K562 (cell line): ENCODE data around the gene RAB43. TPM values are rescaled to one million over a fixed set of nuclear protein-coding genes. Genes with fewer than 3 reads are reported as not detected.

Experiments
- ATAC-seq: fragments of 200-7000 bp; cut with Tn5 transposase; 3 replicates; pipeline ENCODE4 v1.9.1; 2020; ENCODE audit warnings: moderate library complexity
- BruUV-seq: library from RNA; stranded (reverse); fragments of 400-500 nt; replicated peaks from 2 replicates; lab custom pipeline; 2021; lab: Mats Ljungman, UMichigan
- CTCF ChIA-PET: fragments of 300-600 bp; formaldehyde crosslinking; extraction: SDS; loops from one replicate; lab custom pipeline; 2021; ENCODE audit warnings: low intra/inter-chr PET ratio; lab: Yijun Ruan, JAX
- POLR2A ChIA-PET: fragments of 300-600, 350-650 bp; sonication (Branson Sonifier 250); formaldehyde crosslinking; extraction: SDS; loops from one replicate; lab custom pipeline; 2021; ENCODE audit warnings: antibody characterized with exemption, inconsistent platforms; lab: Yijun Ruan, JAX
- DNase-seq, 4 experiments: peaks; one replicate each; pipeline versions ENCODE4 v3.0.0 to v3.0.0-alpha.2; 2011 to 2018; ENCODE audit warnings: low spot score in 3 of 4, mixed read lengths in 3 of 4; ENCODE audit errors: extremely low read depth in 1 of 4
- FAIRE-seq: peaks from 2 replicates; lab custom pipeline; 2011; peaks lifted over from hg19 to GRCh38; lab: Jason Lieb, UNC
- H2AFZ ChIP-seq: 2 replicates; pipeline ENCODE4 v1.6.0; 2011; ENCODE audit warnings: low read depth, low read length, control low read depth, inconsistent platforms
- H3K27ac ChIP-seq: fragments of 200-600 bp; 3 replicates; pipeline ENCODE4 v1.8.0; 2011; ENCODE audit warnings: low read depth, mild to moderate bottlenecking, control low read depth, inconsistent platforms, low read length, moderate library complexity, mixed read lengths; ENCODE audit errors: extremely low read depth
- H3K27me3 ChIP-seq, 2 experiments: fragments of 300-600 bp in 1 of 2; 2 replicates in 1 of 2; 3 replicates in 1 of 2; pipeline versions ENCODE4 v1.6.0 to v1.8.0; 2011; ENCODE audit warnings: inconsistent platforms in 2 of 2, low read length in 2 of 2, mild to moderate bottlenecking in 1 of 2, mixed read lengths in 1 of 2, moderate library complexity in 1 of 2; ENCODE audit not compliant: control insufficient read depth in 2 of 2, insufficient read depth in 2 of 2
- H3K36me3 ChIP-seq: fragments of 300-600 bp; 3 replicates; pipeline ENCODE4 v1.8.0; 2011; ENCODE audit warnings: mild to moderate bottlenecking, low read length, inconsistent platforms; ENCODE audit not compliant: control insufficient read depth, insufficient read depth
- H3K4me1 ChIP-seq, 2 experiments: fragments of 200-600 bp in 1 of 2; replicated peaks in 1 of 2; 2 replicates in 1 of 2; 3 replicates in 1 of 2; pipeline versions ENCODE4 v1.5.1 to v1.8.0; 2011; ENCODE audit warnings: inconsistent platforms in 2 of 2, low read length in 2 of 2, mild to moderate bottlenecking in 1 of 2, mixed read lengths in 1 of 2, moderate library complexity in 1 of 2; ENCODE audit not compliant: control insufficient read depth in 2 of 2, insufficient read depth in 2 of 2
- H3K4me2 ChIP-seq: 2 replicates; pipeline ENCODE4 v1.6.1; 2011; ENCODE audit warnings: low read length, control low read depth, inconsistent platforms, mixed read lengths; ENCODE audit not compliant: insufficient read depth
- H3K4me3 ChIP-seq: fragments of 200-600 bp; sonication (generic), shearing (Covaris generic); 2 replicates; pipeline ENCODE4 v1.5.1; 2016; ENCODE audit warnings: control low read depth, inconsistent platforms
- H3K79me2 ChIP-seq: fragments of 200-600 bp; 3 replicates; pipeline ENCODE4 v1.8.0; 2011; ENCODE audit warnings: low read length, inconsistent platforms; ENCODE audit not compliant: control insufficient read depth, insufficient read depth
- H3K9ac ChIP-seq, 2 experiments: 2 replicates each; pipeline versions ENCODE4 v1.6.0 to v1.6.1; 2011; ENCODE audit warnings: low read depth in 2 of 2, low read length in 2 of 2, control low read depth in 1 of 2, inconsistent platforms in 1 of 2, mild to moderate bottlenecking in 1 of 2, mixed read lengths in 1 of 2; ENCODE audit not compliant: insufficient read depth in 1 of 2
- H3K9me1 ChIP-seq: one replicate; pipeline ENCODE4 v1.6.0; 2011; ENCODE audit warnings: inconsistent platforms, mild to moderate bottlenecking, low read length, moderate library complexity; ENCODE audit not compliant: control insufficient read depth, insufficient read depth
- H3K9me3 ChIP-seq: replicated peaks from 2 replicates; pipeline ENCODE4 v1.5.1; 2011; ENCODE audit warnings: low read depth, low read length, inconsistent platforms; ENCODE audit not compliant: control insufficient read depth, insufficient read depth
- H4K20me1 ChIP-seq: replicated peaks from 2 replicates; pipeline ENCODE4 v1.6.1; 2011; ENCODE audit warnings: low read length, inconsistent platforms, mixed read lengths; ENCODE audit not compliant: control insufficient read depth, insufficient read depth
- IRF2 ChIP-seq: sonication (generic); formaldehyde crosslinking; IDR thresholded peaks from 2 replicates; pipeline ENCODE4 v1.8.1; 2022; ENCODE audit warnings: mild to moderate bottlenecking, missing genetic modification reagents
- NEUROD1 ChIP-seq: fragments of 150-350 bp; IDR thresholded peaks from 2 replicates; pipeline ENCODE4 v1.6.1; 2014; ENCODE audit warnings: borderline replicate concordance, low read length, low read depth; ENCODE audit not compliant: partially characterized antibody
- OTX1 ChIP-seq: fragments of 450-650 bp; formaldehyde crosslinking; IDR thresholded peaks from 2 replicates; pipeline ENCODE4 v1.4.0; 2022; ENCODE audit warnings: mild to moderate bottlenecking
- WGBS: fragments of 100-300 bp; shearing (Covaris generic); methylation state at CpG from one replicate; pipeline ENCODE4 v1.1.6; 2016; ENCODE audit warnings: low coverage, mixed read lengths; ENCODE audit not compliant: insufficient coverage; ENCODE audit errors: missing lambda C conversion rate; 5-methylcytosine and 5-hydroxymethylcytosine counted together
- in situ Hi-C: fragments of 300-500 bp; cut with MboI; formaldehyde crosslinking; loops from 4 replicates; pipeline ENCODE4 v1.15.0; 2018; ENCODE audit warnings: inconsistent platforms, mixed read lengths
- intact Hi-C: fragments of 100-400 bp; cut with micrococcal nuclease; formaldehyde crosslinking; loops from 2 replicates; pipeline ENCODE4 v1.14.2; 2022
- polyA plus RNA-seq, 8 experiments: library from polyadenylated mRNA; depleted of rRNA in 4 of 8; stranded (reverse) in 5 of 8; unstranded in 3 of 8; fragments of >200 nt; fragmentation: Nextera tagmentation in 2 of 8; fragmentation: Illumina TruSeq in 1 of 8; extraction: Ambion mirVana in 2 of 8; extraction: Trizol in 1 of 8; gene quantifications; 2 replicates each; pipeline versions ENCODE4 v1.2.1 to v1.2.3, GENCODE V29; 2011 to 2014; ENCODE audit warnings: inconsistent platforms in 1 of 8, missing spikeins in 1 of 8
- total RNA-seq, 7 experiments: library from RNA; depleted of rRNA in 6 of 7; stranded (reverse); fragments of >200 nt in 6 of 7; fragmentation: Illumina TruSeq in 2 of 7; extraction: Trizol in 2 of 7; gene quantifications; 2 replicates each; pipeline versions ENCODE4 v1.2.1 to v1.2.3, GENCODE V29; 2011 to 2021; ENCODE audit warnings: low replicate concordance in 1 of 7
- TF ChIP-seq, protein P1 (sequence below): fragments of 250-450 bp; sonication (Bioruptor Pico); IDR thresholded peaks from 2 replicates; pipeline ENCODE4 v1.9.0; 2021; ENCODE audit warnings: mild to moderate bottlenecking
- TF ChIP-seq, protein P2 (sequence below): sonication (generic); formaldehyde crosslinking; IDR thresholded peaks from 2 replicates; pipeline ENCODE4 v1.8.0; 2022; ENCODE audit warnings: mild to moderate bottlenecking, missing genetic modification reagents, borderline replicate concordance
- TF ChIP-seq, protein P3 (sequence below): fragments of 450-650 bp; IDR thresholded peaks from 2 replicates; pipeline ENCODE4 v1.6.1; 2016; ENCODE audit warnings: low read depth, mild to moderate bottlenecking, moderate library complexity

RAB43 gene
- total and polyA plus RNA-seq, 9 of the 15 experiments (the other 6 are each of a cell fraction or from before 2014, with no cell fraction given): 0.04 to 6.8 (median 1.7) TPM; not detected in 2

DNA sequence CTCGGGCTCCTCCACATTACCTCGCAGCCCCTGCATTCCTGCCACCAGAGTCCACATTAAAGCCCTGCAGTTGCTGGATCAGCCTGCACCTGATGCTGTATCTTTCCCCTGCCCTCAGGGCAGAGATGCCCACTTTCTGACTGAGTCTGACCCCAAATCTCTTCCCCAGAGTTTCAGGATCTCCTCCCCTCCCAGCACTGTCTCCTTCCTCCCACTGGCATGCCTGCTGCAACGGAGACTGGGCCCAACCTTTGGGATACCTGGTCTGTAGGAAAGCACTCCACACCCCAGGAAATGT lies 81.6 kb downstream of the RAB43 start:
- Histone ChIP-seq H2AFZ (no peak overlapping the region), H3K4me3 (no peak overlapping the region), H3K79me2 (no peaks in the 10 kb centered on the region), H4K20me1 (no peaks in the 10 kb centered on the region), H3K9me3 (no peaks in the 10 kb centered on the region; the same call in 1 of the 2 replicates), H3K27me3 (peaks cover 0 to 9% of the 10 kb centered on the region in 2 experiments; a peak in 2 of 5 replicates), H3K9ac (no peak overlapping the region), H3K9me1 (no peaks in the 10 kb centered on the region), H3K4me2 (no peak overlapping the region), H3K36me3 (no peaks in the 10 kb centered on the region), H3K4me1 (peaks cover 0 to 10% of the 10 kb centered on the region in 2 experiments; a peak in 2 of 5 replicates), H3K27ac (no peak overlapping the region)
- WGBS: 5% methylated on average over 3 of the region's 3 CpGs
- FAIRE-seq: no peak
- POLR2A ChIA-PET: no interaction called here
- CTCF ChIA-PET: no interaction called here
- in situ Hi-C loops (no loop called here), intact Hi-C loops (no loop called here)
- DNase-seq: no peak
- TF ChIP-seq, protein P1, sequence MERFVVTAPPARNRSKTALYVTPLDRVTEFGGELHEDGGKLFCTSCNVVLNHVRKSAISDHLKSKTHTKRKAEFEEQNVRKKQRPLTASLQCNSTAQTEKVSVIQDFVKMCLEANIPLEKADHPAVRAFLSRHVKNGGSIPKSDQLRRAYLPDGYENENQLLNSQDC: no peak
- TF ChIP-seq OTX1 (no peak), IRF2 (CRISPR knock-in tag) (no peak), NEUROD1 (no peak)
- TF ChIP-seq, protein P2, sequence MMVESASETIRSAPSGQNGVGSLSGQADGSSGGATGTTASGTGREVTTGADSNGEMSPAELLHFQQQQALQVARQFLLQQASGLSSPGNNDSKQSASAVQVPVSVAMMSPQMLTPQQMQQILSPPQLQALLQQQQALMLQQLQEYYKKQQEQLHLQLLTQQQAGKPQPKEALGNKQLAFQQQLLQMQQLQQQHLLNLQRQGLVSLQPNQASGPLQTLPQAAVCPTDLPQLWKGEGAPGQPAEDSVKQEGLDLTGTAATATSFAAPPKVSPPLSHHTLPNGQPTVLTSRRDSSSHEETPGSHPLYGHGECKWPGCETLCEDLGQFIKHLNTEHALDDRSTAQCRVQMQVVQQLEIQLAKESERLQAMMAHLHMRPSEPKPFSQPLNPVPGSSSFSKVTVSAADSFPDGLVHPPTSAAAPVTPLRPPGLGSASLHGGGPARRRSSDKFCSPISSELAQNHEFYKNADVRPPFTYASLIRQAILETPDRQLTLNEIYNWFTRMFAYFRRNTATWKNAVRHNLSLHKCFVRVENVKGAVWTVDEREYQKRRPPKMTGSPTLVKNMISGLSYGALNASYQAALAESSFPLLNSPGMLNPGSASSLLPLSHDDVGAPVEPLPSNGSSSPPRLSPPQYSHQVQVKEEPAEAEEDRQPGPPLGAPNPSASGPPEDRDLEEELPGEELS (CRISPR knock-in tag): no peak
- TF ChIP-seq, protein P3, sequence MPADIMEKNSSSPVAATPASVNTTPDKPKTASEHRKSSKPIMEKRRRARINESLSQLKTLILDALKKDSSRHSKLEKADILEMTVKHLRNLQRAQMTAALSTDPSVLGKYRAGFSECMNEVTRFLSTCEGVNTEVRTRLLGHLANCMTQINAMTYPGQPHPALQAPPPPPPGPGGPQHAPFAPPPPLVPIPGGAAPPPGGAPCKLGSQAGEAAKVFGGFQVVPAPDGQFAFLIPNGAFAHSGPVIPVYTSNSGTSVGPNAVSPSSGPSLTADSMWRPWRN: no peak
- BruUV-seq: no TSS peak
- no peak for ATAC-seq
